ENCODE results near the gene HEMK1. TPM values are rescaled to one million over a fixed set of nuclear protein-coding genes. Genes with fewer than 3 reads are reported as not detected.

The HEMK1 gene
- total and polyA plus RNA-seq, 2 of the 8 experiments (the other 6 are each of a cell fraction or from before 2014, with no cell fraction given): 9.7 to 10.6 TPM

DNA sequence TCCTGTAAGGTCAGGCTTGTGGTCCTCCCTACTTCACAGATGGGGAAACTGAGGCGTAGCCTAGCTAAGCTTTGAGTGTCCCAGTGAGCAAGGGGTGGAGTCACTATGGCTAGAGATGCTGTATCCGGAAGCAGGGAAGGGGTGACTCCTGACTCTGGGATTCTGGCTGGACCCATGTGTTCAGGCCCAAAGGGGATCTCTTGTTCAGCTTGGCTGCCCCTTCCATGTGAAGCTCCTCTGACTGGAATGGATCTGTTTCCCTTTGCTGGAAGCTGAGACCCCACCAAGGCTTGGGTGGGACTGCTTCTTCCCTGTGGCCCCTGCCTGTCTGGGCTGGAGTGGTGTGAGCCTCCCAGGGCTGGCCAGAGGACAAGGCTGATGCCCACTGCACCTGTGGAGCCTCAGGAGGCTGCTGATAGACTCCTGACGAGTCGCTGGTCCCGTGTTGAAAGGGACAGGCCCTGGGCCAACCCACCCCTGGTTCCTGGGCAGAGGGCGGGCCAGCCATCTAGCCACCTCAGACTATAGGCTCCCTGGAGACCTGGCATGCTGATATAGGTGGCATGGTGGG lies 48.7 kb downstream of the HEMK1 start (continued):
- TF ChIP-seq, protein P1, sequence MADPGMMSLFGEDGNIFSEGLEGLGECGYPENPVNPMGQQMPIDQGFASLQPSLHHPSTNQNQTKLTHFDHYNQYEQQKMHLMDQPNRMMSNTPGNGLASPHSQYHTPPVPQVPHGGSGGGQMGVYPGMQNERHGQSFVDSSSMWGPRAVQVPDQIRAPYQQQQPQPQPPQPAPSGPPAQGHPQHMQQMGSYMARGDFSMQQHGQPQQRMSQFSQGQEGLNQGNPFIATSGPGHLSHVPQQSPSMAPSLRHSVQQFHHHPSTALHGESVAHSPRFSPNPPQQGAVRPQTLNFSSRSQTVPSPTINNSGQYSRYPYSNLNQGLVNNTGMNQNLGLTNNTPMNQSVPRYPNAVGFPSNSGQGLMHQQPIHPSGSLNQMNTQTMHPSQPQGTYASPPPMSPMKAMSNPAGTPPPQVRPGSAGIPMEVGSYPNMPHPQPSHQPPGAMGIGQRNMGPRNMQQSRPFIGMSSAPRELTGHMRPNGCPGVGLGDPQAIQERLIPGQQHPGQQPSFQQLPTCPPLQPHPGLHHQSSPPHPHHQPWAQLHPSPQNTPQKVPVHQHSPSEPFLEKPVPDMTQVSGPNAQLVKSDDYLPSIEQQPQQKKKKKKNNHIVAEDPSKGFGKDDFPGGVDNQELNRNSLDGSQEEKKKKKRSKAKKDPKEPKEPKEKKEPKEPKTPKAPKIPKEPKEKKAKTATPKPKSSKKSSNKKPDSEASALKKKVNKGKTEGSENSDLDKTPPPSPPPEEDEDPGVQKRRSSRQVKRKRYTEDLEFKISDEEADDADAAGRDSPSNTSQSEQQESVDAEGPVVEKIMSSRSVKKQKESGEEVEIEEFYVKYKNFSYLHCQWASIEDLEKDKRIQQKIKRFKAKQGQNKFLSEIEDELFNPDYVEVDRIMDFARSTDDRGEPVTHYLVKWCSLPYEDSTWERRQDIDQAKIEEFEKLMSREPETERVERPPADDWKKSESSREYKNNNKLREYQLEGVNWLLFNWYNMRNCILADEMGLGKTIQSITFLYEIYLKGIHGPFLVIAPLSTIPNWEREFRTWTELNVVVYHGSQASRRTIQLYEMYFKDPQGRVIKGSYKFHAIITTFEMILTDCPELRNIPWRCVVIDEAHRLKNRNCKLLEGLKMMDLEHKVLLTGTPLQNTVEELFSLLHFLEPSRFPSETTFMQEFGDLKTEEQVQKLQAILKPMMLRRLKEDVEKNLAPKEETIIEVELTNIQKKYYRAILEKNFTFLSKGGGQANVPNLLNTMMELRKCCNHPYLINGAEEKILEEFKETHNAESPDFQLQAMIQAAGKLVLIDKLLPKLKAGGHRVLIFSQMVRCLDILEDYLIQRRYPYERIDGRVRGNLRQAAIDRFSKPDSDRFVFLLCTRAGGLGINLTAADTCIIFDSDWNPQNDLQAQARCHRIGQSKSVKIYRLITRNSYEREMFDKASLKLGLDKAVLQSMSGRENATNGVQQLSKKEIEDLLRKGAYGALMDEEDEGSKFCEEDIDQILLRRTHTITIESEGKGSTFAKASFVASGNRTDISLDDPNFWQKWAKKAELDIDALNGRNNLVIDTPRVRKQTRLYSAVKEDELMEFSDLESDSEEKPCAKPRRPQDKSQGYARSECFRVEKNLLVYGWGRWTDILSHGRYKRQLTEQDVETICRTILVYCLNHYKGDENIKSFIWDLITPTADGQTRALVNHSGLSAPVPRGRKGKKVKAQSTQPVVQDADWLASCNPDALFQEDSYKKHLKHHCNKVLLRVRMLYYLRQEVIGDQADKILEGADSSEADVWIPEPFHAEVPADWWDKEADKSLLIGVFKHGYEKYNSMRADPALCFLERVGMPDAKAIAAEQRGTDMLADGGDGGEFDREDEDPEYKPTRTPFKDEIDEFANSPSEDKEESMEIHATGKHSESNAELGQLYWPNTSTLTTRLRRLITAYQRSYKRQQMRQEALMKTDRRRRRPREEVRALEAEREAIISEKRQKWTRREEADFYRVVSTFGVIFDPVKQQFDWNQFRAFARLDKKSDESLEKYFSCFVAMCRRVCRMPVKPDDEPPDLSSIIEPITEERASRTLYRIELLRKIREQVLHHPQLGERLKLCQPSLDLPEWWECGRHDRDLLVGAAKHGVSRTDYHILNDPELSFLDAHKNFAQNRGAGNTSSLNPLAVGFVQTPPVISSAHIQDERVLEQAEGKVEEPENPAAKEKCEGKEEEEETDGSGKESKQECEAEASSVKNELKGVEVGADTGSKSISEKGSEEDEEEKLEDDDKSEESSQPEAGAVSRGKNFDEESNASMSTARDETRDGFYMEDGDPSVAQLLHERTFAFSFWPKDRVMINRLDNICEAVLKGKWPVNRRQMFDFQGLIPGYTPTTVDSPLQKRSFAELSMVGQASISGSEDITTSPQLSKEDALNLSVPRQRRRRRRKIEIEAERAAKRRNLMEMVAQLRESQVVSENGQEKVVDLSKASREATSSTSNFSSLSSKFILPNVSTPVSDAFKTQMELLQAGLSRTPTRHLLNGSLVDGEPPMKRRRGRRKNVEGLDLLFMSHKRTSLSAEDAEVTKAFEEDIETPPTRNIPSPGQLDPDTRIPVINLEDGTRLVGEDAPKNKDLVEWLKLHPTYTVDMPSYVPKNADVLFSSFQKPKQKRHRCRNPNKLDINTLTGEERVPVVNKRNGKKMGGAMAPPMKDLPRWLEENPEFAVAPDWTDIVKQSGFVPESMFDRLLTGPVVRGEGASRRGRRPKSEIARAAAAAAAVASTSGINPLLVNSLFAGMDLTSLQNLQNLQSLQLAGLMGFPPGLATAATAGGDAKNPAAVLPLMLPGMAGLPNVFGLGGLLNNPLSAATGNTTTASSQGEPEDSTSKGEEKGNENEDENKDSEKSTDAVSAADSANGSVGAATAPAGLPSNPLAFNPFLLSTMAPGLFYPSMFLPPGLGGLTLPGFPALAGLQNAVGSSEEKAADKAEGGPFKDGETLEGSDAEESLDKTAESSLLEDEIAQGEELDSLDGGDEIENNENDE (IDR thresholded peaks at IDR 0.05; ENCODE audit: insufficient replicate concordance, low read length): no peak
- no peak for TF ChIP-seq TEAD4 (IDR thresholded peaks at IDR 0.05; ENCODE audit: low read depth, low read length)
- TF ChIP-seq BACH1 (IDR thresholded peaks at IDR 0.05; ENCODE audit: low read length): no peak
- no peak for TF ChIP-seq CHD2 (IDR thresholded peaks at IDR 0.05; ENCODE audit: low read length)
- no peak for TF ChIP-seq KDM4A (IDR thresholded peaks at IDR 0.05; ENCODE audit: low read depth, low read length, severe bottlenecking)
- no peak for TF ChIP-seq KDM5A (IDR thresholded peaks at IDR 0.05; ENCODE audit: low read length)
- TF ChIP-seq KDM1A (IDR thresholded peaks at IDR 0.05; ENCODE audit: borderline replicate concordance, low read length): no peak
- TF ChIP-seq RXRA (IDR thresholded peaks at IDR 0.05; ENCODE audit: insufficient read depth, low read depth, low read length): no peak
